Uterus (tissue), 2 donors: ENCODE measurements around the gene COL24A1.

ENCODE experiments used
- CTCF ChIP-seq, 4 experiments: fragments of 200-600 bp in 2 of 4; fragments of 450-650 bp in 2 of 4; sonication (generic) in 2 of 4; IDR thresholded peaks; one replicate each; pipeline ENCODE4 v1.5.1; 2016 to 2019; ENCODE audit warnings: antibody characterized with exemption in 4 of 4, mild to moderate bottlenecking in 2 of 4, moderate library complexity in 1 of 4
- POLR2A ChIP-seq, 2 donors: fragments of 450-650 bp; IDR thresholded peaks; one replicate each; pipeline ENCODE4 v1.6.1; 2016; ENCODE audit warnings: antibody characterized with exemption in 2 of 2, mild to moderate bottlenecking in 1 of 2, moderate library complexity in 1 of 2

GRCh38 chr1:86152887-86153286 lies 3.7 kb downstream of the COL24A1 start:
- TF ChIP-seq CTCF (IDR thresholded peaks at IDR 0.05) (no peak), POLR2A (IDR thresholded peaks at IDR 0.05) (no peak)
